Measurements from ENCODE around the gene ATXN7.

Gene ATXN7

GRCh38 chr3:63864965-63865327, 1.3 kb downstream of the ATXN7 start:
- no peak for DNase-seq (ENCODE audit: low read depth)

GRCh38 chr3:63867225-63867624, 3.6 kb downstream of the ATXN7 start:
- no peak for DNase-seq (ENCODE audit: low read depth)

GRCh38 chr3:63869940-63870614, 6.4 kb downstream of the ATXN7 start:
- DNase-seq (ENCODE audit: low read depth) = no peak

GRCh38 chr3:63870615-63871005, 6.9 kb downstream of the ATXN7 start:
- DNase-seq (ENCODE audit: low read depth) = no peak

GRCh38 chr3:63872135-63872924, 8.7 kb downstream of the ATXN7 start:
- no peak for DNase-seq (ENCODE audit: low read depth)

GRCh38 chr3:63874769-63875168, 11.1 kb downstream of the ATXN7 start:
- DNase-seq (ENCODE audit: low read depth) = no peak

GRCh38 chr3:63875510-63875909, 11.8 kb downstream of the ATXN7 start:
- DNase-seq (ENCODE audit: low read depth) = no peak

GRCh38 chr3:63876260-63876659, 12.6 kb downstream of the ATXN7 start:
- DNase-seq (ENCODE audit: low read depth) = no peak

- no peak for DNase-seq (ENCODE audit: low read depth)
Measured at GRCh38 chr3:63877737-63878393, 14.2 kb downstream of the ATXN7 start.

- no peak for DNase-seq (ENCODE audit: low read depth)
Measured at GRCh38 chr3:63878394-63879060, 14.9 kb downstream of the ATXN7 start.

- DNase-seq (ENCODE audit: low read depth) = no peak
Measured at GRCh38 chr3:63880653-63881052, 17.0 kb downstream of the ATXN7 start.

GRCh38 chr3:63886858-63887257, 23.2 kb downstream of the ATXN7 start:
- DNase-seq (ENCODE audit: low read depth) = no peak

- no peak for DNase-seq (ENCODE audit: low read depth)
Measured at GRCh38 chr3:63891518-63891917, 27.9 kb downstream of the ATXN7 start.

GRCh38 chr3:63892773-63893352, 29.2 kb downstream of the ATXN7 start:
- no peak for DNase-seq (ENCODE audit: low read depth)

- DNase-seq (ENCODE audit: low read depth) = no peak
Measured at GRCh38 chr3:63895422-63896189, 31.9 kb downstream of the ATXN7 start.

- no peak for DNase-seq (ENCODE audit: low read depth)
Measured at GRCh38 chr3:63896332-63897030, 32.8 kb downstream of the ATXN7 start.

GRCh38 chr3:63900010-63900409, 36.3 kb downstream of the ATXN7 start:
- DNase-seq (ENCODE audit: low read depth) = no peak

- no peak for DNase-seq (ENCODE audit: low read depth)
Measured at GRCh38 chr3:63900459-63900858, 36.8 kb downstream of the ATXN7 start.

- no peak for DNase-seq (ENCODE audit: low read depth)
Measured at GRCh38 chr3:63905731-63906620, 42.3 kb downstream of the ATXN7 start.
